Erythroblast (primary cell): ENCODE results near the gene BLOC1S3.

Experiments used
- DNase-seq, 2 experiments: peaks; one replicate each; lab custom pipeline; 2025; lab: John Stamatoyannopoulos, UW
- GATA1 ChIP-seq: IDR thresholded peaks from 2 replicates; pipeline ENCODE4 v1.6.1; 2011; ENCODE audit warnings: low read depth, mild to moderate bottlenecking, control low read depth, low read length, moderate library complexity
- POLR2A ChIP-seq: IDR thresholded peaks from 2 replicates; pipeline ENCODE4 v1.6.1; 2011; ENCODE audit warnings: mild to moderate bottlenecking, low read length

BLOC1S3 gene

DNA sequence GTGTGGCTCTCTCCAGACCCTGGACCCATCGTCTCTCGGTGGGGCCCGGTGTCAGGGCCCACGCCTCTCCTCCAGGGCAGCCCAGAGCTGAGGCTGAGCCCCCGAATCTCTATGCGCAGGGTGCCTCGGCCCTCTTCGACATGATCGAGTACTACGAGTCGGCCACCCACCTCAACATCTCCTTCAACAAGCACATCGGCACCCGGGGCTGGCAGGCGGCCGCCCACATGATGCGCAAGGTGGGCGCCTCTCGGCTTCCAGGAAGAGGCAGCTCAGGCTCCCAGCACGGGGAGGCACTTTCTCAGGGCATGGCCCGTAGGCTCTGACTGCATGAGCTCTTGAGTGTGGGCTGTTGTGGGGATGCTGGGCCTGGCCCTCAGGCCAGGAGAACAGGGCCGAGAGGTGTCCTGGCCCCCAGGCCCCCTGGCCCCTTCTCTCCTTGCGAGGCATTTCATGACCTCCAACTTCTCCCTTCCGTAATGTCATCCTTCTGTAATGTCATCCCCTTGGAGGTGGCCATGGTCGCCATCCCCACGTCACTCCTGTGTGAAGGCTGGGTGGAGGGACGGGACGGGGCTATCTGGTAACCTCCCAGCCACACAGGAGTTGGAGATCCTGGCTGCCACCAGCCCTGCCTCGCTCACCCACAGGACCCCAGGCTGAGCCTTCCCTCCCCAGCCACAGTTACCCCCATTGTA lies 37.2 kb upstream of the BLOC1S3 start:
- TF ChIP-seq POLR2A (no peak), GATA1 (no peak)
- no peak for DNase-seq

DNA sequence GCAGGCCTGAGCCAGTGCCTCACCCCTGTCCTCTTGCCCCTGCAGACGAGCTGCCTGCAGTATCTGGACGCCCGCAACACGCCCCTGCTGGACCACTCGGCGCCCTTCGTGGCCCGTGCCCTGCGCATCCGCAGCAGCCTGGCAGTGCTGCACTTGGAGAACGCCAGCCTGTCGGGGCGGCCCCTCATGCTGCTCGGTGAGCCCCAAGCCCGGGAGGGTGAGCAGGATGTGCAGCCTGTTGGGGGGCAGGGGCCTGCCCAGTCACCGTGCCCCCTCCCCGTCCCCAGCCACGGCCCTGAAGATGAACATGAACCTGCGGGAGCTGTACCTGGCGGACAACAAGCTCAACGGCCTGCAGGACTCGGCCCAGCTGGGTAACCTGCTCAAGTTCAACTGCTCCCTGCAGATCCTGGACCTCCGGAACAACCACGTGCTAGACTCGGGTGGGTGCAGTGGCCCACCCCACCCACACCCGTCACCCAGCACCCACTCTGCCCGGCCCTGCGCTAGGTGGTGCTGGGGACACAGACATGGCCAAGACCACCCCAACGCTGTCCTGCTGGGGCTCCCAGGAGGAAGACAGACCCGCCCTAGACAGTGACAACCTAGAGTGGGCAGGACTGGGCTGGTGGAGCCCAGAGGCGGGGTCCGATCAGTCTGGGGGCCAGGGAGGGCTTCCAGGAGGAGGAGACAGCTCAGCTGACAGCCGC lies 36.4 kb upstream of the BLOC1S3 start:
- DNase-seq: no peak

DNA sequence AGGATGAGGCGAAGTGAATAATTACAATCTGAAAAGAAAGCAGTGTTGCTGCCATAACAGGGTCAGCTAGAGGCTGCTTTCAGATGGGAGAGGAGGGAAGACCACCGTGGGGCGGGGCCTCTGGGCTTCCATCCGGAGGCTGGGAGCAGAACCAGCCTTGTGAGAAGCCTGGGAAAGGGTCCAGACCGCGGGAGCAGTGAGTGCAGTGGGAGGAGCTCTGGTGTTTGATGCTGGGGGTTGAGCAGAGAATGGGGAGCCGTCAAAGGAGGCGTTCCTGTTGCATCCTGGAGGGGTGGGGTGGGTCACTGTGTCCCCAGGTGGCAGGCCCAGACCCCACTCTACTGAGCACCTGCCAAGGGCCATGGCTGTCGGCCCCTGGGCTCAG lies 35.9 kb upstream of the BLOC1S3 start:
- TF ChIP-seq GATA1: no peak
- TF ChIP-seq POLR2A: no peak
- DNase-seq: no peak

More for the DNA sequence above, 36.4 kb upstream of the BLOC1S3 start:
- TF ChIP-seq GATA1 (no peak), POLR2A (no peak)

- no peak for DNase-seq
- TF ChIP-seq POLR2A: no peak
- no peak for TF ChIP-seq GATA1
Measured at GRCh38 chr19:45144431-45145269, 33.9 kb upstream of the BLOC1S3 start.

- no peak for DNase-seq
- TF ChIP-seq POLR2A (no peak), GATA1 (no peak)
Measured at GRCh38 chr19:45145270-45146189, 33.1 kb upstream of the BLOC1S3 start.

- TF ChIP-seq GATA1: no peak
- no peak for TF ChIP-seq POLR2A
- no peak for DNase-seq
Measured at GRCh38 chr19:45146251-45146650, 32.3 kb upstream of the BLOC1S3 start.

GRCh38 chr19:45146741-45147205 lies 31.8 kb upstream of the BLOC1S3 start:
- DNase-seq: no peak
- no peak for TF ChIP-seq POLR2A
- TF ChIP-seq GATA1: no peak

GRCh38 chr19:45147835-45148676 lies 30.5 kb upstream of the BLOC1S3 start:
- TF ChIP-seq POLR2A (no peak), GATA1 (no peak)
- DNase-seq: no peak

- no peak for TF ChIP-seq GATA1
- TF ChIP-seq POLR2A: no peak
- no peak for DNase-seq
Measured at GRCh38 chr19:45149129-45149528, 29.5 kb upstream of the BLOC1S3 start.

DNA sequence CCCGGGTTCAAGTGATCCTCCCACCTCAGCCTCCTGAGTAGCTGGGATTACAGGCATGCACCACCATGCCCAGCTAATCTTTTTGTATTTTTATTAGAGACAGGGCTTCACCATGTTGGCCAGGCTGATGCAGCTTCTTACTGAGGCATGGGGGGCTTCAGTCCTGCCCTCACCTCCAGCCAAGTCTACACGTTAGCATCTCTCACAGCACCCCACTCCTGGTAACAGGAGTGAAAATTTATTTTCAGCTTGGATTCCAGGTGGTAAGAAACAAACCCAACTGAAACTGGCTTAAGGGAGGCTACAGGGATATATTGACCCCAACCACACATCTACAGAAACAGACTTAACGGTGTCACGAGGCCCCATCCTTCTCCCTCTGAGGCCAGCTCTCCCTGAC lies 28.4 kb upstream of the BLOC1S3 start:
- DNase-seq: no peak

DNA sequence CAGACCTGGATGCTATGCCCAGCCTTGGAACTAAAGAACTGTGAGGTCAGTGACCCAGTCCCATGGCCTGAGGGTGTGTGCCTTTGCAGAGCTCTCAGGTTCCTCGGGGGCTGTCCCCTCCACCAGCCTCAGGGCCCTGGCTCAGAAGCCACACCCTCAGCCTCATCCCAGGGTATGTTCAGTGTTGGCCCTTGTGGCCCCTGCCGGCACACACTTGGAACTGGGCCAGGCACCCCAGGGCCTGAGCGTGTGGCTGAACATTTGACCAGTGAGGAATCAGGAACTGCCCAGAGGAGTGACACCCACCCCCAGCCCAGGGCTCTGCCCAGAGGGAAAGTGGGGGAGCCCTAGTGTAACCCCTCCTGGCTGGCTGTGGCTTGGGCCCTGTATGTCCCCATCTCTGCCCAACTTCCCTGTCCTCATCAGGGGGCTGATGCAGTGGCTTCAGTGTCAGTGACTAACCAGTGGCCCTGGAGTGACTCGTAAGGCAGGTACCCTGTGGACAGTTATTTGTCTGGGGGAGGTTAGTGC lies 27.8 kb upstream of the BLOC1S3 start:
- no peak for TF ChIP-seq POLR2A
- TF ChIP-seq GATA1: no peak
- no peak for DNase-seq

More for the DNA sequence above, 28.4 kb upstream of the BLOC1S3 start:
- no peak for TF ChIP-seq GATA1
- TF ChIP-seq POLR2A: no peak

GRCh38 chr19:45151320-45151719 lies 27.3 kb upstream of the BLOC1S3 start:
- TF ChIP-seq GATA1 (no peak), POLR2A (no peak)
- DNase-seq: no peak
